ENCODE results near the gene FOSB. TPM values are rescaled to one million over a fixed set of nuclear protein-coding genes. Genes with fewer than 3 reads are reported as not detected.
A peak's percentile ranks its signal among the peaks of the same experiment; 100 is the strongest.

FOSB gene
- total and polyA plus RNA-seq, 9 of the 15 experiments (the other 6 are each of a cell fraction or from before 2014, with no cell fraction given) = 0.11 to 2.7 (median 0.73) TPM

DNA sequence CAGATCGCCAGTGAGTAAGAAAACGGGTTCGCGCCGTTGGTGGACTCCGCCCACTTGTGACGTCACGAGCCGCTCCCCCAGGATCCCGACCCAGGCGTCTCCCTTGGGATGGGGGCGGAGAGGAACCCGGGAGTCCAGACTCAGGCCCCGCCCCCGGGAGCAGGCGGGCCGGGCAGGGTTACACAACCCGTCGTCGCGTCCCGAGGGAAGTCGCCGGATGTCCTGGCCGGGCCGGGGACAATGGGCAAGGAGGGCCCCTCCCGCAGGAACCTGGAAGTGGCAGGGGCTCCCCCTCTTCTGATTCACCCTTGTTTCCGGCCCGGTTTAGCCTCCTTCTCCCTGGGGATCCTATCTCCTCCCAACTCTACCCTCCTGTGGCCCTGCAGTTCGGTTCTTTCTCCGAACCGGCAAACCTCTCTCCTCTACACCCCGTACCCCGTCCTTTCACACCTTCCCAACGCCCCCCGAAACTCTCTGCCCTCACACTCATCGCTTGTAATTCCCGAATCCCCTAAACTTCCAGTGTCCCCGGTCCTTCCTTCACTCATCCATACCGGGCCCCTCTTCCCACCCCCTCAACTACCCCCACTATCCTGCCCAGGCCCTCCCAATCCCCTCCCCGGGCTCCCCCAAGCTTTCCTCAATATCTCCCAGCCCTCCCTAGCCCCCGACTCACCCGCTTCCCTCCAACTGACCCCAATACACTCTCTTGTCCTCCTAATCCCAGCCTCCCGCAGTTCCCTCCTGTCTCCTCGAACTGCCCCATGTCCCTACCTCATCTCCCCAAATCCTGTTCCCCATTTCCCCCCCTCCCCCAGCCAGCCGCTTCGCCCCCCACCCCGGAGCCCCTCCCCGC, 24.1 kb upstream of the FOSB start (continued):
- TF ChIP-seq, protein P1, sequence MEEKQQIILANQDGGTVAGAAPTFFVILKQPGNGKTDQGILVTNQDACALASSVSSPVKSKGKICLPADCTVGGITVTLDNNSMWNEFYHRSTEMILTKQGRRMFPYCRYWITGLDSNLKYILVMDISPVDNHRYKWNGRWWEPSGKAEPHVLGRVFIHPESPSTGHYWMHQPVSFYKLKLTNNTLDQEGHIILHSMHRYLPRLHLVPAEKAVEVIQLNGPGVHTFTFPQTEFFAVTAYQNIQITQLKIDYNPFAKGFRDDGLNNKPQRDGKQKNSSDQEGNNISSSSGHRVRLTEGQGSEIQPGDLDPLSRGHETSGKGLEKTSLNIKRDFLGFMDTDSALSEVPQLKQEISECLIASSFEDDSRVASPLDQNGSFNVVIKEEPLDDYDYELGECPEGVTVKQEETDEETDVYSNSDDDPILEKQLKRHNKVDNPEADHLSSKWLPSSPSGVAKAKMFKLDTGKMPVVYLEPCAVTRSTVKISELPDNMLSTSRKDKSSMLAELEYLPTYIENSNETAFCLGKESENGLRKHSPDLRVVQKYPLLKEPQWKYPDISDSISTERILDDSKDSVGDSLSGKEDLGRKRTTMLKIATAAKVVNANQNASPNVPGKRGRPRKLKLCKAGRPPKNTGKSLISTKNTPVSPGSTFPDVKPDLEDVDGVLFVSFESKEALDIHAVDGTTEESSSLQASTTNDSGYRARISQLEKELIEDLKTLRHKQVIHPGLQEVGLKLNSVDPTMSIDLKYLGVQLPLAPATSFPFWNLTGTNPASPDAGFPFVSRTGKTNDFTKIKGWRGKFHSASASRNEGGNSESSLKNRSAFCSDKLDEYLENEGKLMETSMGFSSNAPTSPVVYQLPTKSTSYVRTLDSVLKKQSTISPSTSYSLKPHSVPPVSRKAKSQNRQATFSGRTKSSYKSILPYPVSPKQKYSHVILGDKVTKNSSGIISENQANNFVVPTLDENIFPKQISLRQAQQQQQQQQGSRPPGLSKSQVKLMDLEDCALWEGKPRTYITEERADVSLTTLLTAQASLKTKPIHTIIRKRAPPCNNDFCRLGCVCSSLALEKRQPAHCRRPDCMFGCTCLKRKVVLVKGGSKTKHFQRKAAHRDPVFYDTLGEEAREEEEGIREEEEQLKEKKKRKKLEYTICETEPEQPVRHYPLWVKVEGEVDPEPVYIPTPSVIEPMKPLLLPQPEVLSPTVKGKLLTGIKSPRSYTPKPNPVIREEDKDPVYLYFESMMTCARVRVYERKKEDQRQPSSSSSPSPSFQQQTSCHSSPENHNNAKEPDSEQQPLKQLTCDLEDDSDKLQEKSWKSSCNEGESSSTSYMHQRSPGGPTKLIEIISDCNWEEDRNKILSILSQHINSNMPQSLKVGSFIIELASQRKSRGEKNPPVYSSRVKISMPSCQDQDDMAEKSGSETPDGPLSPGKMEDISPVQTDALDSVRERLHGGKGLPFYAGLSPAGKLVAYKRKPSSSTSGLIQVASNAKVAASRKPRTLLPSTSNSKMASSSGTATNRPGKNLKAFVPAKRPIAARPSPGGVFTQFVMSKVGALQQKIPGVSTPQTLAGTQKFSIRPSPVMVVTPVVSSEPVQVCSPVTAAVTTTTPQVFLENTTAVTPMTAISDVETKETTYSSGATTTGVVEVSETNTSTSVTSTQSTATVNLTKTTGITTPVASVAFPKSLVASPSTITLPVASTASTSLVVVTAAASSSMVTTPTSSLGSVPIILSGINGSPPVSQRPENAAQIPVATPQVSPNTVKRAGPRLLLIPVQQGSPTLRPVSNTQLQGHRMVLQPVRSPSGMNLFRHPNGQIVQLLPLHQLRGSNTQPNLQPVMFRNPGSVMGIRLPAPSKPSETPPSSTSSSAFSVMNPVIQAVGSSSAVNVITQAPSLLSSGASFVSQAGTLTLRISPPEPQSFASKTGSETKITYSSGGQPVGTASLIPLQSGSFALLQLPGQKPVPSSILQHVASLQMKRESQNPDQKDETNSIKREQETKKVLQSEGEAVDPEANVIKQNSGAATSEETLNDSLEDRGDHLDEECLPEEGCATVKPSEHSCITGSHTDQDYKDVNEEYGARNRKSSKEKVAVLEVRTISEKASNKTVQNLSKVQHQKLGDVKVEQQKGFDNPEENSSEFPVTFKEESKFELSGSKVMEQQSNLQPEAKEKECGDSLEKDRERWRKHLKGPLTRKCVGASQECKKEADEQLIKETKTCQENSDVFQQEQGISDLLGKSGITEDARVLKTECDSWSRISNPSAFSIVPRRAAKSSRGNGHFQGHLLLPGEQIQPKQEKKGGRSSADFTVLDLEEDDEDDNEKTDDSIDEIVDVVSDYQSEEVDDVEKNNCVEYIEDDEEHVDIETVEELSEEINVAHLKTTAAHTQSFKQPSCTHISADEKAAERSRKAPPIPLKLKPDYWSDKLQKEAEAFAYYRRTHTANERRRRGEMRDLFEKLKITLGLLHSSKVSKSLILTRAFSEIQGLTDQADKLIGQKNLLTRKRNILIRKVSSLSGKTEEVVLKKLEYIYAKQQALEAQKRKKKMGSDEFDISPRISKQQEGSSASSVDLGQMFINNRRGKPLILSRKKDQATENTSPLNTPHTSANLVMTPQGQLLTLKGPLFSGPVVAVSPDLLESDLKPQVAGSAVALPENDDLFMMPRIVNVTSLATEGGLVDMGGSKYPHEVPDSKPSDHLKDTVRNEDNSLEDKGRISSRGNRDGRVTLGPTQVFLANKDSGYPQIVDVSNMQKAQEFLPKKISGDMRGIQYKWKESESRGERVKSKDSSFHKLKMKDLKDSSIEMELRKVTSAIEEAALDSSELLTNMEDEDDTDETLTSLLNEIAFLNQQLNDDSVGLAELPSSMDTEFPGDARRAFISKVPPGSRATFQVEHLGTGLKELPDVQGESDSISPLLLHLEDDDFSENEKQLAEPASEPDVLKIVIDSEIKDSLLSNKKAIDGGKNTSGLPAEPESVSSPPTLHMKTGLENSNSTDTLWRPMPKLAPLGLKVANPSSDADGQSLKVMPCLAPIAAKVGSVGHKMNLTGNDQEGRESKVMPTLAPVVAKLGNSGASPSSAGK (IDR thresholded peaks at IDR 0.05) = no peak
- TF ChIP-seq CREB1 (IDR thresholded peaks at IDR 0.05) (peak; percentile 80), CREB1 (CRISPR knock-in tag; IDR thresholded peaks at IDR 0.05) (peak; percentile 92), SREBF1 (IDR thresholded peaks at IDR 0.05; ENCODE audit: borderline replicate concordance, low read depth, low read length) (no peak), PHF20 (IDR thresholded peaks at IDR 0.05; ENCODE audit: partially characterized antibody) (no peak), RAD51 (IDR thresholded peaks at IDR 0.05; ENCODE audit: borderline replicate concordance, low read depth) (no peak), RFX1 (IDR thresholded peaks at IDR 0.05) (no peak), NR3C1 (CRISPR knock-in tag; IDR thresholded peaks at IDR 0.05) (no peak), ERF (CRISPR knock-in tag; IDR thresholded peaks at IDR 0.05) (0 out of 2 replicates have a peak, but pooled peaks have one; percentile 49), ZNF165 (CRISPR knock-in tag; IDR thresholded peaks at IDR 0.05; ENCODE audit: borderline replicate concordance) (no peak), MIER1 (IDR thresholded peaks at IDR 0.05; ENCODE audit: low read depth) (peak; percentile 37; the same call in 1 of the 2 replicates)
- TF ChIP-seq, protein P2, sequence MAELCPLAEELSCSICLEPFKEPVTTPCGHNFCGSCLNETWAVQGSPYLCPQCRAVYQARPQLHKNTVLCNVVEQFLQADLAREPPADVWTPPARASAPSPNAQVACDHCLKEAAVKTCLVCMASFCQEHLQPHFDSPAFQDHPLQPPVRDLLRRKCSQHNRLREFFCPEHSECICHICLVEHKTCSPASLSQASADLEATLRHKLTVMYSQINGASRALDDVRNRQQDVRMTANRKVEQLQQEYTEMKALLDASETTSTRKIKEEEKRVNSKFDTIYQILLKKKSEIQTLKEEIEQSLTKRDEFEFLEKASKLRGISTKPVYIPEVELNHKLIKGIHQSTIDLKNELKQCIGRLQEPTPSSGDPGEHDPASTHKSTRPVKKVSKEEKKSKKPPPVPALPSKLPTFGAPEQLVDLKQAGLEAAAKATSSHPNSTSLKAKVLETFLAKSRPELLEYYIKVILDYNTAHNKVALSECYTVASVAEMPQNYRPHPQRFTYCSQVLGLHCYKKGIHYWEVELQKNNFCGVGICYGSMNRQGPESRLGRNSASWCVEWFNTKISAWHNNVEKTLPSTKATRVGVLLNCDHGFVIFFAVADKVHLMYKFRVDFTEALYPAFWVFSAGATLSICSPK (IDR thresholded peaks at IDR 0.05; ENCODE audit: borderline replicate concordance) = 0 out of 2 replicates have a peak, but pooled peaks have one; percentile 73
